Measurements from ENCODE around the gene ZDHHC16.
"Not testable (repeated sequence)": the region's sequence is repeated elsewhere in the genome, so short reads cannot be mapped to it uniquely, and the experiment has no call there.

ZDHHC16 gene

GRCh38 chr10:97434055-97434454 lies 11.9 kb upstream of the ZDHHC16 start:
- FAIRE-seq: no peak
- no peak for DNase-seq (ENCODE audit: low spot score)

GRCh38 chr10:97434557-97434956 lies 11.4 kb upstream of the ZDHHC16 start:
- DNase-seq (ENCODE audit: low spot score): no peak
- no peak for FAIRE-seq

GRCh38 chr10:97435211-97435610 lies 10.8 kb upstream of the ZDHHC16 start:
- FAIRE-seq (no peak), DNase-seq (ENCODE audit: low spot score) (no peak)

- DNase-seq (ENCODE audit: low spot score): no peak
- no peak for FAIRE-seq
Measured at GRCh38 chr10:97442277-97442676, 3.7 kb upstream of the ZDHHC16 start.

- FAIRE-seq (no peak), DNase-seq (ENCODE audit: low spot score) (no peak)
Measured at GRCh38 chr10:97444212-97444611, 1.8 kb upstream of the ZDHHC16 start.

GRCh38 chr10:97445357-97445721 lies 636 bp upstream of the ZDHHC16 start:
- no peak for DNase-seq (ENCODE audit: low spot score)
- FAIRE-seq: no peak

- no peak for FAIRE-seq
- DNase-seq (ENCODE audit: low spot score): no peak
Measured at GRCh38 chr10:97450828-97451227, 4.9 kb downstream of the ZDHHC16 start.

- DNase-seq (ENCODE audit: low spot score) (no peak), FAIRE-seq (no peak)
Measured at GRCh38 chr10:97451605-97452004, 5.6 kb downstream of the ZDHHC16 start.

- DNase-seq (ENCODE audit: low spot score) (no peak), FAIRE-seq (no peak)
Measured at GRCh38 chr10:97452352-97452751, 6.4 kb downstream of the ZDHHC16 start.

- FAIRE-seq (no peak), DNase-seq (ENCODE audit: low spot score) (no peak)
Measured at GRCh38 chr10:97454330-97455036, 8.5 kb downstream of the ZDHHC16 start.

- no peak for FAIRE-seq
- DNase-seq (ENCODE audit: low spot score): no peak
Measured at GRCh38 chr10:97456034-97456685, 10.2 kb downstream of the ZDHHC16 start.

- no peak for DNase-seq (ENCODE audit: low spot score)
- no peak for FAIRE-seq
Measured at GRCh38 chr10:97456686-97457065, 10.7 kb downstream of the ZDHHC16 start.

GRCh38 chr10:97459111-97459510 lies 13.1 kb downstream of the ZDHHC16 start:
- FAIRE-seq: no peak
- DNase-seq (ENCODE audit: low spot score): no peak

GRCh38 chr10:97459933-97460332 lies 14.0 kb downstream of the ZDHHC16 start:
- no peak for FAIRE-seq
- DNase-seq (ENCODE audit: low spot score): no peak

GRCh38 chr10:97462309-97462708 lies 16.3 kb downstream of the ZDHHC16 start:
- no peak for DNase-seq (ENCODE audit: low spot score)
- FAIRE-seq: no peak

GRCh38 chr10:97463363-97464132 lies 17.6 kb downstream of the ZDHHC16 start:
- DNase-seq (ENCODE audit: low spot score) (peak; percentile 53), FAIRE-seq (no peak)

GRCh38 chr10:97464226-97464625 lies 18.3 kb downstream of the ZDHHC16 start:
- no peak for DNase-seq (ENCODE audit: low spot score)
- FAIRE-seq: no peak

GRCh38 chr10:97465982-97466381 lies 20.0 kb downstream of the ZDHHC16 start:
- DNase-seq (ENCODE audit: low spot score): no peak
- no peak for FAIRE-seq

GRCh38 chr10:97466755-97467154 lies 20.8 kb downstream of the ZDHHC16 start:
- peak; percentile 76 for DNase-seq (ENCODE audit: low spot score)
- FAIRE-seq: no peak

GRCh38 chr10:97468162-97468561 lies 22.2 kb downstream of the ZDHHC16 start:
- FAIRE-seq: no peak
- peak; percentile 23 for DNase-seq (ENCODE audit: low spot score)

- not testable (repeated sequence) for DNase-seq (ENCODE audit: low spot score); FAIRE-seq
Measured at GRCh38 chr10:97468781-97469180, 22.8 kb downstream of the ZDHHC16 start.

GRCh38 chr10:97474918-97475317 lies 28.9 kb downstream of the ZDHHC16 start:
- FAIRE-seq (no peak), DNase-seq (ENCODE audit: low spot score) (no peak)

Data from urothelium cell line (cell line).